ENCODE measurements around the gene GDI2.

DNA sequence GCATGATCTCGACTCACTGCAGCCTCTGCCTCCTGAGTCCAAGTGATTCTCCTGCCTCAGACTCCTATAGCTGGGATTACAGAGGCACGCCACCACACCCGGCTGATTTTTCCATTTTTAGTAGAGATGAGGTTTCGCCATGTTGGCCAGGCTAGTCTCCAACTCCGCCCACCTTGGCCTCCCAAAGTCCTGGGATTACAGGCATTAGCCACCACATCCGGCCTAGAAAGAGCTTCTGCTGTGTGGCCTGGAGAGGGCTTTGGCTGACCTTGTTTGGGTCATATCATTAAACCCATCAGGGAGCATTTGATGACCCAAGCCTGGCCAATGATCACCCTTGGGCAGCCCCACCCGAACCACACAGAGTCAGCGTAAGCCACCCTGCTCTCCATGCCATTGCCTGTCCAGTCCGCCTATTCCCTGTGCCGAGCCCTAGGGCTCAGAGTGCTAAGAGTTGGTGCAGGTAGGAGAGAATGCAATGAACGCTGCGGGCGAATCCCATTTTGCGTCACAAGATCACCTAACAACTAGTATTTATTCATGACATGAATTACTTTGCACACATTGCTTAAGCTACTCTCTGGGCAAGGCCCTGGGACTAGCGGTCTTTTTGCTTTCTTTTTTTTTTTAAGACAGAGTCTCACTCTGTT lies 22.3 kb upstream of the GDI2 start:
- TF ChIP-seq, protein P1, sequence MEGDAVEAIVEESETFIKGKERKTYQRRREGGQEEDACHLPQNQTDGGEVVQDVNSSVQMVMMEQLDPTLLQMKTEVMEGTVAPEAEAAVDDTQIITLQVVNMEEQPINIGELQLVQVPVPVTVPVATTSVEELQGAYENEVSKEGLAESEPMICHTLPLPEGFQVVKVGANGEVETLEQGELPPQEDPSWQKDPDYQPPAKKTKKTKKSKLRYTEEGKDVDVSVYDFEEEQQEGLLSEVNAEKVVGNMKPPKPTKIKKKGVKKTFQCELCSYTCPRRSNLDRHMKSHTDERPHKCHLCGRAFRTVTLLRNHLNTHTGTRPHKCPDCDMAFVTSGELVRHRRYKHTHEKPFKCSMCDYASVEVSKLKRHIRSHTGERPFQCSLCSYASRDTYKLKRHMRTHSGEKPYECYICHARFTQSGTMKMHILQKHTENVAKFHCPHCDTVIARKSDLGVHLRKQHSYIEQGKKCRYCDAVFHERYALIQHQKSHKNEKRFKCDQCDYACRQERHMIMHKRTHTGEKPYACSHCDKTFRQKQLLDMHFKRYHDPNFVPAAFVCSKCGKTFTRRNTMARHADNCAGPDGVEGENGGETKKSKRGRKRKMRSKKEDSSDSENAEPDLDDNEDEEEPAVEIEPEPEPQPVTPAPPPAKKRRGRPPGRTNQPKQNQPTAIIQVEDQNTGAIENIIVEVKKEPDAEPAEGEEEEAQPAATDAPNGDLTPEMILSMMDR (IDR thresholded peaks at IDR 0.05; ENCODE audit: low read depth, low read length, poor library complexity, severe bottlenecking) = no peak
- no peak for TF ChIP-seq EZH2phosphoT487 (IDR thresholded peaks at IDR 0.05; ENCODE audit: borderline replicate concordance, low read length)

All from DOHH2 (cell line).